NK-92 (cell line): ENCODE measurements around the gene STRADA.

Experiments
- DNase-seq: peaks from one replicate; lab custom pipeline; 2025; ENCODE audit not compliant: unreplicated experiment; lab: John Stamatoyannopoulos, UW

The STRADA gene

DNA sequence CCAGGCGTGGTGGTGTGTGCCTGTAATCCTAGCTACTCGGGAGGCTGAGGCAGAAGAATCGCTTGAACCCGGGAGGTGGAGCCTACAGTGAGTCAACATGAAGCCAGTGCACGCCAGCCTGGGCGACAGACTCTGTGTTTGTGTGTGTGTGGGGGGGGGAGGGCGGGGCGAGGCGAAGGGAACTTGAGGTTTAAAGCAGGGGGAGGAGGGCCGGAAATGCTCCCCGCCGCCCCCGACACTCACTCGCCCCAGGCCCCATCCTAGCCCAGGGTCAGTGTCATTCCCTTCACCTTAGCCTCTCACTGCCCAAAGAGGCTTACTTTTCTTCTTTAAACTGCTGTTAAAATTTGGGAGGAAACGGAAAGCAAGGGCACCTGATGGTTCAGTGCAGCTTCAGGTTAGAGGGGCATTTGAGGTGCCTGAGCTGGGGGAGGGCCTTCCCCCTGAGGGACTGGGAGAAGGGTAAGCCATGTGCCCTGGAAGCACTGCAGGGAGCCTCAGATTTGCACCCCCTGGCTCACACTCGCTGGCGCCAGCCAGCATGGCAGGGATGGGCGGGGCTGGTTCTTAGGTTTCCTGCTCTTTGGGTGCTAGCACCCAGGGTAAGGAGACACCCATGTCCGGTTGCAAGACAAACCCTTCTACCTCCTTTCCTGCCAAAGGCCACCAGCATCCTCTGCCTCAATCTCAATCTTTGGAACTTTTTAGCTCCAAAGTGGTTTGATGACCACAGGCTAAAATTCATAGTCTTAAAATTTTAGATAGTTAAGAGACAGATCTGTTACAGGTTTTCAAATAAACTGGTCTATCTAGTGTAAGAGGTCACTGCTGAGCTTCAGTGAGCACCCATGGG lies 39.5 kb downstream of the STRADA start:
- no peak for DNase-seq

DNA sequence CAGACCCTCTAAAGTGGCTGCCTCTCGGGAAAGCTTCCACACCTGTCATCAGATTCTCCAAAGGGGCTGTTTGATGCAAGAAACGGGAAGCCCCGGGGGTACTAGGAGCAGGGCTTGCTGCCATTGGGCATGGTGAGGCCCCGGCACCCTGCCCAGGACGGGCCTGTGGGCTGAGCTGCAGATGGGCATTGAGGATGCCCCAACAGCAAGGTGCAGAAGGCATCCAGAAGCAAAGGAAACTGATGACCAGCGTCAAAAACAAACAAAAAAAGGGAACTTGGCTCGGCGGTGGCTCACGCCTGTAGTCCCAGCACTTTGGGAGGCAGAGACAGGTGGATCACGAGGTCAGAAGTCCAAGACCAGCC lies 40.2 kb downstream of the STRADA start:
- DNase-seq, result no peak

DNA sequence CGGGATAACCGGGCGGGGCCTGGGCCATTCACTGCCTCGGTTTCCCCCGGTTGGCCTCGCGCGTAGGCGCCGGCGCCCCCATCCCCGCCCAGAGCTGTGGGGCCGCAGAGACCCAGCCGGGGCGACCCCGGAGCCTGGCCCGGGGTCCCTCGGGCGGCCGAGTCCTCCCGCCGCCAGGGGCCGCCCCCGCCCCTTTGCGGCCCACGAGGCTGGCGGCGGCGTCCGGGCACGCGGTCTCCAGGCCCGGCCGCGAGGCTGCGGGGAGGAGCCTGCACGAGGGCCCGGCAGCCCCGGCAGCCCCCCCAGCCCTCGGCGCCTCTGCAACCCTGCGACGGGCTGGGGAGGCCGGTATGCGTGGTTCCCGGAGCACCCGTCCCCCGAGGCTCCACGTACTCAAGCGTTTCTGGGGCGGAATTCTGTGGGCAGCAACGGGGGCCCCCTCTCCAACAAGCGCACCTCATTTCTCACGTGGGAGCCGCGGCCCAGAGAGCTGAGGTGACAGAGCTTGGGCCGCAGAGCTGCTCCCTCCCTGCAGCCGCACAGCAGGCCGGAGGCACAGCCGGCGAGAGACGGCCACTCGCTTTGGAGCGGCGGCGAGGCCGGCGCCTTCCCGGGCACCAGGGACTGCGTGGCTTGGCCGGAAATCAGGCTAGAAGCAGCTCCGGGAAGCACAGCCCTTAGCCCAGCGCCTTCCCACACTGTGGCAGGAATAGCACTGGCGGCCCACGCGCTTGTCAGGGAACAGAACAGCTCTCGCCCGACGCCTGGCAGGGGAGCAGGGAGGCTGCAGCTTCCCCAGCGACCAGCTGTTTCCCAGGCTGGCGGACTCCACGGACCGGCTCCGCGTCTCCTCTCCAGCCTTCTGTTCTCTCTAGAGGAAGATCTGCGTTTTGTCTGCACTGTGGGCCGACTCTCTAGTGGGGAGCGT lies 40.8 kb downstream of the STRADA start:
- no peak for DNase-seq

DNA sequence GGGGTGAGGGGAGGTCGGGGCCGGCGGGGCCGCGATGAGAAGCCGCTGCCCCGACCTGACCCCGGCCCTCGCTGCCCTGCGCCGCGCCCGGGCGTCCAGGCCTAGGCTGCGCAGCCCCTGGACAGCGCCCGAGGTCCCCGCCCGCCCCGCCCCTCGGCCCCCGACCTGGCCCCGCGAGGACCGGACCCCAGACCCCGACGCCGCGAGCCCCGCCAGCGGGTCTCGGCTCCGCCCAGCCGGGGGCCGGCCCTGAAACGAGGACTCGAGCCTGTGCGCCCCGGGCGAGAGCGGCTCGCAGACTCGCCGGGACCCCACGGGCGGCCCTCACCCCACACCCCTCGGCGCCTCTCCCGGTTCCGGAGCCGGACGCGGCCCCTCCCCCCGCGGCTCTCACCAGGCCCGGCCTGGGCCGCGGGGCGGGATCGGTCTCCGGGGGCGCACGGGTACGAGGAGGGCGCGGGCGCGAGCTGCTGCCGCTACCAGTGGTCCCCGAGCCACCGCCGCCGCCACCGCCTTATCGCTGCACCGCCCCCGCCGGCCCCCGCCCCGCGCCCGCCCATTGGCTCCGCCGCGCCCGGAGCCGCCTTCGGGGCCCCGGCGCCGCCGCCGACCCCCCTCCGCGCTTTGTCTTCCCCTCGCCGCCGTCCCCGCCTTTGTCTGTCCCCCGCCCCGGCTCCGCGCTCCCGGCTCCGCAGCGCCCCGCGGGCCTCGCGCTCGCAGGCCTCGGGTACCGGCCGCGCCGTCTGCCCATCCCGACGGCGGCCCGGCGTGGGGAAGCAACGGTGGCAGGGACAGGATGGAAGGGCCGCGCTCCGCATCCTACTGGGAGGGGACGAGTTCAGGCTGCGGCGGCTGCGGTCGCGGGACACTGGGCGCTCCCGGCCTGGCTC lies 41.7 kb downstream of the STRADA start, which contains the start of gene LIMD2:
Gene LIMD2, minus strand, starts transcription at position 488 of the 890 bp plus-strand sequence. CDS start 827 bp downstream, outside the sequence.
- DNase-seq, result no peak

DNA sequence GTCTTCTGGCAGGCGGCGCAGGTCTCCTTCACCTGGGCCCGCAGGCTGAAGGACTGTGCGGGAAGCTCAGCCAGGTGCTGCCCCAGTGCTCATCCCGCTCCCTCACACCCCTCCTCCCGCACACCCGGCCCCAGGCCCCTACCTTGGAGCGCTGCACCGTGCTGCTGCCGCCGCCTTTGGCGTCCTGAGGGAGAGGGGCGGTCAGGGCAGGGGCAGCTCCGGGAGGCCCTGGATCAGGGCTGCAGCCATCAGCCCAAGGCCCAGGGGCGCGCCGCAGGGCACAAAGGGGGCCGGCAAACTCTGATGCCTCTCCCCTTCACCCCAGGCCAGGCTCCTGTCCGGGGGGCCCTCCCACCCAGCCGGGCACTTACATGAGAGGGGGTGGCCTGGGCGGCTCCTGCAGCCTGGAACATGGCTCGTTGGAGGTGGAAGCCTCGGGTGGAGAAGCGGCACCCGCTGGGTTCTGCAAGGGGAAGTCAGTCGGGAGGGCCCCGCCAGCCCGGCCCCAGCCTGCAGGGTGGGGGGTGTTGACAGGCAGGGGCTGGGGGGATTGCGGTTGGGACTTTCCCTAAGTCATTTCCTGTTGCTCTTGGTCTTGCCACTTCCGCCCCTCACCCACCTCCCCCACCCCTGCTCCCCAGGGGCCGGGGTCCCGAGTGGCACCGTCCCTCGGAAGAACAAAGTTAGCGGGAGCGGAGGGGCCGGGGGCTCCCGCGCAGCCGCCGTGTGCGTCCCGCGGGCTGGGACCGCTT lies 42.5 kb downstream of the STRADA start:
- peak; percentile 40 for DNase-seq

DNA sequence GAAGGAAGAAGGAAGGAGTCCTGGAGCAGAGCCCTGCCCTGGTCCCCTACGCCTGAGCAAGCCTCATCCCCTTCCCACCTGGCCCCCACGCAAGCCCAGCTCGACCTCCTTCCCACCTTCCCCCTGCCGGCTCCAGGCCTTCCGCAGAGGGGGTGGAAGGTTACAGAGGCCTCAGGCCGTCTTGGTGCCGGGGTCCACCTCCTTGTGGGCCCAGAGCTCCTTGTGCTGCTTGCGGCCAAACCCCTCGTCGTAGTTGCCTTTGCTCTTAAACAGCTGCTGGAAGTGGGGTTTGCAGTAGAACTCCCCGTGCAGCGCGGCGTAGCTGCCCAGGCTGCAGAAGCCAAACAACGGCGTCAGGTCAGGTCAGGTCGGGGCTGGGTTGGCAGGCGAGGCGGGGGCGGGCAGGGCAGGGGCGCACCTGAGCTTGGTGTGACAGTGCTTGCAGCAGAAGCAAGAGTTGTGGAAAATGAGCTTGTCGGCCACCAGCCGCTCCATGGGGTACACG lies 43.2 kb downstream of the STRADA start:
- no peak for DNase-seq

DNA sequence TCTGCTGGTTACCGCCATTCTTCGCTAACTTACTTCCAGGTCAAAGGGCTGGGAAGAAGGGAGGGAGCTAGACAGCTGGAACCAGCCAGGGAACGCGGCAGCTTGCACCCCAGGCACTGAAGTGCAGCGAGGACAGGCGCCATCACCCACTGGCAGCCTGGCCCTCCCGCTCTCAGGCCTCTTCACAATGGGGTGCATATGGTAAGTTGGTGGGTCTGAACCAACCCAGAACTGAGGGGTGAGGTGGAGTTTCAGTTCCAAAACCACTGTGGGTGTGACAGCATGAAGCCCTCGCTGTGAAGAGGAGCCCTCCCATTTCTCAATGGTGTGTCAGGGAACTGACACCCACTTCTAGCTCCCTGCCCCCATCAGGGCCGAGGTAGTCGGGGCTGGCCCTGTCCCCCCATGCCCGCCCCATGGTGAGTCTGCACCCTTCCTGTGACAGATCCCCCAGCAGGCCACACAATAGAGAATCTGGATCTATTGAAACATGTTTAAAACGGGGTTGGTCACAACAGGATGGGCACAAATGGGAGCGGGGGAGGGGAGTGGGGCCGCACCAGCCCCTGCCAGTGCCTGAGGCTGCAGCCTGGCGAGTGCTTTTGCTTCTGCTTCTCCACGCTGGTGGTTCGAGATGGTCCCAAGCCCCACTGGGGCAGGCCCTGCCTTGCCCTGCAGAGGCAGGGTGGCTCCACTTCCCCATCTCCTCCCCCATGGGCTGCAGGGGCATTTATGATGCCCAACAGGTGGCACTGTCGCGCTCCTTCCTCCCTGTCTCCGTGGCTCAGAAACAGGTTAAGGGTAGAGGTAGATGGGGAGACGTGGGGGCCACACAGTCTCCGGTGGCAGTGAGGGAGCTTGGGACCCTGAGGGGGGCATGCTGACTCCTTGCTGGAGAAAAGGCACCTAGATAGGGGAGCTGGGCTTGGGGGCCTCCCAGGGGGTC lies 44.0 kb downstream of the STRADA start:
- DNase-seq, result no peak

DNA sequence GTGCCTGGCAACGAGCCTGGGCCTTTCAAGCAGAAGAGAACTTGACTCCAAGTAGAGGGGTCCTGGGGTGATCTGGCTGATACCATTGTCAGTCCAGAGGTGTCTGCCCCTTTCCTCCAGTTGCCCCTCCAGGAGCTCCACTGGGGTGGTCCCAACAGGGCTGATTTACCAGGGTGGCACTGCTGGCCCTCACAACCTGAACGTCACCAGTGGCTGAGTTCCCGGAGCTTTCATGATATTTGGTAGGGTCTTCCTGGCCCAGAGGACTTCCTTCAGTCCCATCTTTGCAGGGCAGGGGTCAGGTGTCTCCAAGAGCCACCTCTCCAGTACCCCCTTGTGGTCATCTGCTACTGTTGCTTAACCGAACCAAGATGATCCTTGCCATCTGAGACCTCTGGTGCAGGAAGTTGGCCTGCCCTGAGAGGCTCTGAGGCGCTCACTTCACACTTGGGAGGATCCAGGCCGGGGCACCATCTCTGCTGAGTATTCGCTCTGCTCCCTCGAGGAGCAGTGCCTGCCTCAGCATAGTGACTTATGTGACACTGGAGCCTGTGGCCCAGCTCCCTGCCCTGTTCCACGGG lies 45.1 kb downstream of the STRADA start:
- DNase-seq, result no peak

DNA sequence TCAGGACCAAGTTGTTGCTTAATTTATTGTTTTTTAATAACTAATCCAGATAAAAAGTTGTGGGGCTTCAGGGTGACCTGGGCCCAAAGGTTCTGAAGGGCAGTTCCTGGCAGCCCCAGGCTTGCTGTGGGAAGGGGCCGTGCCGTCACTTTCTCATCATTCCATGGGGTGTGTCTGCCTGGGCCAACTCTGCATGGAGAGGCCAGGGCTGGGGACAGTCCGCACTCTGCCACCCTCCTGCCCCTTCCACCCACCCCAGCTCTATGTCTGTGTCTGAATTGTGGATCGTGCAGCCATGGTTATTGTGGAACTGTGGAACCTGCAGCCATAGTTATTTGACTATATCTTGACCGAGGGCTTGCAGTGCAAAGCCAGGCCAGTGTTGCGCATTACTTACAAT lies 45.7 kb downstream of the STRADA start:
- DNase-seq, result no peak

DNA sequence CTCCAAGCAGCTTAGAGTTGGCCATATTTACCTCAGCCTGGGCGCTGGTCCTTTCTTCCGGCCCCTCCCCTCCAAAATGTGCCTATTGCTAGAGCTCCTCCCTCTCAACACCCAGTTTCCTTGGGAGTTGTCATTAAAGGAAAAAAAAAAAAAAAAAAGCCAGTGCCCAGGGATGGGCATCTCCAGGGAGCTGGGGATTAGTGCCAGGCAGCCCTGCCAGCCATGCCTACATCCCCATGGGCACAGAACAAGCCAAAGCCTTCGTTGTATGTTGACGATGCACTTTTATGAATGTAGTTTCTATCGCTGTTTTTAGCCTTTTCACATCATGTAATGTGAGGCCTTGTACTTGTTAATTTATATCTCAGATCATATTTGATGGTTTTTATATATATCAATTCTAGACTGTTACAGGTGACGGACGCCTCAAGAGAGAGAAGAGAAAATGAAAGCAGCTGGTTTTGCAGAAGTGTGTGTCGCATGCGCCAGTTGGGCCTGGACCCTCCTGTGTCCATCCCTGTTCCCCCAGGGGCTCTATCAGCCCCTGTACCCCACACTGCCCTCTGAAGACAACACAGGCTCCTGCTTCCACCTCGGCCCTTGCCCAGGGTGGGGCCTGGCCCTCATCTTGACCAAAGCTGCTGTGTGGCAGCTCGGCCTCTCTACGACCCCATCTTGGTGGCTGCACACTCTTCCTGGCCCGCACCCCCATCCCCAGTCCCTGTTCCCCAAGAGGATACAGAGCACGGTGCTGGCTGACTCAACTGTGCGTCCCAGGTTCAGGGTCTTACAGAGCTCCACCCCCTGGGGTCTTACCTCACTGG lies 46.4 kb downstream of the STRADA start:
- DNase-seq, result no peak

DNA sequence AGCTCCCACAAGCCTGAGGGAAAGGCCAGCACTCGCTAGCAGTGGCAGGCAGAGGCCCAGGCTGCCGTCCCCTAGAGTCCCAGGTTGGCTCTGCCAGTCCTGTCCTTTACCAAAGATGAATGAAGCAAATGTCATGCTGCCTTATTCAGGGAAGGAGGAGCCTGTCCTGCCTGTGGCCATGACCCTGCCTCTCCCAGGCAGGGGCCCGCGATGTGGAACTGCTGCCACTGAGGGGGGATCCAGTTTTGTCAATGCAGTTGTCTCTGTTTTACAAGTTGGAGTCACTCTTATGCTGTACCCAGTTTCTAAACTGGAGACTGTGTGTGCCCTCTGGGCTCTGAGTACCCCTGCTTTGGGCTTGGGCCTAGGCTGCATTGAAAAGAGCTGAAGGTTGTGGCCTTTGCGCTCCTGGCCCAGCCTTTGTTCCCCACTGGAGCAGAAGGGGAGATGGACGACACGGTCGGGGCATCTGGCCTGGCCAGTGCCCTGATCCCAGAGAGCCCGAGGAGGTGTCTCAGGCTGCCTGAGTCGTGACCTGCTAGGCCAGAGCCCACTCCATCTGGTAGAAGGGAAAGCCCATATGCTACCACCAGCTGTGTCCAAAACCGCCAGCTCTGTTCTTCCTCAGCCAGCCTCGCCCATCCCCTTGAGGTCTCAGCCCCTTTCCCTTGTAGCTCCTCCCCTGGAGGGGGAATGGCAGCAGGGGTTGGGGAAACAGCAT lies 47.2 kb downstream of the STRADA start:
- DNase-seq, result no peak

DNA sequence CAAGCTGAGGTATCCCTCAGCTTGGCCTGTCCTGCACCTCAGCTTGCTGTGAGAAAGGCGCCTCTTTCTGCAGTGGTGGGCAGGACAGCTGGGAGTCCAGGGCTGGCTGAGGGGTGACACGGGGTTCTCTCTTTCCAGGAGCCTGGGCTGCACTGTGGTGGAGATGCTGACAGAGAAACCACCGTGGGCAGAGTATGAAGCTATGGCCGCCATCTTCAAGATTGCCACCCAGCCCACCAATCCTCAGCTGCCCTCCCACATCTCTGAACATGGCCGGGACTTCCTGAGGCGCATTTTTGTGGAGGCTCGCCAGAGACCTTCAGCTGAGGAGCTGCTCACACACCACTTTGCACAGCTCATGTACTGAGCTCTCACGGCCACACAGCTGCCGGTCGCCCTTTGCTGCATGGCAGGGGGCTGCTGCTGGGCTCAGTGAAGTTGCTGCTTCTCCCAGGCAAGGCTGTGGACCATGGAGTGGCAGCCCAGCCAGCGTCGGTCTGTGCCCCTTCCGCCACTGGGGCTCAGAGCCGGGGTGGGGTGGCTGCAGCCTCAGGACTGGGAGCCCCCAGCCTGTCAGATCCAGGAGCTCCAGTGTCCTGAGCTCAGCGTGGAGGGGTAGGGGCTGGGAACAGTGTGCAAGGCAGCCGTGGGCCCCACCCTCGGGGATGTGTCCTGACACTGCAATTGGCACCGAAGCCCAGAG lies 48.0 kb downstream of the STRADA start:
- DNase-seq, result no peak

DNA sequence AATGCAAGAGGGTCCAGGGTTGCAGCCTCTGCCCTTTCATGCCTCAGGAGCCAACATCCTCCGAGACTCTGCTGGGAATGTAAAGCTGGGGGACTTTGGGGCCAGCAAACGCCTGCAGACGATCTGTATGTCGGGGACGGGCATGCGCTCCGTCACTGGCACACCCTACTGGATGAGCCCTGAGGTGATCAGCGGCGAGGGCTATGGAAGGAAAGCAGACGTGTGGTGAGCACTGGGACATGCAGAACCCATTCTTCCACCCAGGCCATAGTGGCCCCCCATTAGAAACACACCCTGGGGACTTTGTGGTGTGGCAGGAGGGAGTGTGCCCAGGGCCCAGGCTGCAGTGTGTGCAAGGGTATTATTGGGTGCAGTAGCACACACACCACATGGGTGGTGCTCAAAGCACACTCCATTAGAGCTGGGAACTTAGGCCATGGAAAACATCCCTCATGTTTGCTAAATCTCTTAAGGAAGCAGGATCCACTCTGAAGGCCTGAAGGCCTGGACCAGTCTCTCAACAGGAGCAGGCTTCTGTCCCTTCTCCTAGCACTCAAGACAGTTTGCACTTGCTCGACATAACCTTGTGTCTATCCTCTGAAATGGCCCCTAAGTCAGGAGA lies 49.3 kb downstream of the STRADA start:
- no peak for DNase-seq

DNA sequence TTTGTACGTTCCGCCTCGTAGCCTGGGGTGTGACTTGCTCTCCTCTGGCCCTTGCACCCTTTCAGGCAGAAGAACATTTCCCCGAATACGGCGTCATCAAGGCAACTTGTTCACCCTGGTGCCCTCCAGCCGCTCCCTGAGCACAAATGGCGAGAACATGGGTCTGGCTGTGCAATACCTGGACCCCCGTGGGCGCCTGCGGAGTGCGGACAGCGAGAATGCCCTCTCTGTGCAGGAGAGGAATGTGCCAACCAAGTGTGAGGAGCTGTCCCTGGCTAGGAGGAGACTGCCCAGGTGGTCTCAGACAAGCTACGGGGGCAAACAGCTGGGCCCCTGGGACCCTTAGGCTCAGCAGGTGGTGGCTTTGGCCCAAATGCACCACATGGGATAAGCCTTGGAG lies 52.1 kb downstream of the STRADA start:
- no peak for DNase-seq

DNA sequence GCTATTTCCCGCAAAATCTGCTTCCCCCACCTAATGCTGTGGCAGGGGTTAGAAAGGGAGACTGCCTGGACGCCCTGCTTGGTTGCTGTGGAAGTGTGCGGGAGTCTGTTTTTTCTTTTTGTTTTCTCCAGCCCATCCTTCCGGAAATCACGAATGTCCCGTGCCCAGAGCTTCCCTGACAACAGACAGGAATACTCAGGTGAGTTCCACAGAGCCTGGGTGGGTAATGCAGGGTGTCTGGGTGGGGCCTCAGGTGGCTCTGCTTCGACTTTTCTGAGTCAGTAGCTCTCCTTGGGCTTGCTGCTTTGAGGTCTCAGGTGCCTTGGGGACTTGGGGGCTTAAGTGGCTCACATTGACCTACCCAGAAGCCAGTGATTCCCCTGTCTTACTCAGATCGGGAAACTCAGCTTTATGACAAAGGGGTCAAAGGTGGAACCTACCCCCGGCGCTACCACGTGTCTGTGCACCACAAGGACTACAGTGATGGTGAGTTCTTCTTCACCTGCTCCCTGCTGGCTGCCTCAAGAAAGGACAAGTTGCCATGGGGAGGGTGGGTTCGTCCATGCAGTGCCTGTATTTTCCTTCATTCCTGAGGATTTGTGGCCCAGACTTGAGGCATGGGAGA lies 53.1 kb downstream of the STRADA start:
- no peak for DNase-seq
